WTC11 (cell line): Measurements from ENCODE around the gene SMYD1.

Experiments
- IRF2 ChIP-seq: sonication (generic); formaldehyde crosslinking; IDR thresholded peaks from 2 replicates; pipeline ENCODE4 v1.8.0; 2022; ENCODE audit warnings: low read depth, missing genetic modification reagents, borderline replicate concordance
- MLX ChIP-seq: sonication (generic); formaldehyde crosslinking; IDR thresholded peaks from 2 replicates; pipeline ENCODE4 v1.8.1; 2023; ENCODE audit warnings: mild to moderate bottlenecking, missing genetic modification reagents, moderate library complexity
- TEAD4 ChIP-seq: sonication (generic); formaldehyde crosslinking; IDR thresholded peaks from 2 replicates; pipeline ENCODE4 v1.8.0; 2022; ENCODE audit warnings: mild to moderate bottlenecking, missing genetic modification reagents
- ZBTB43 ChIP-seq: sonication (generic); formaldehyde crosslinking; IDR thresholded peaks from 2 replicates; pipeline ENCODE4 v1.8.1; 2023; ENCODE audit warnings: mild to moderate bottlenecking, missing genetic modification reagents
- TF ChIP-seq, protein P1 (sequence below): fragments of 200-600 bp; IDR thresholded peaks from 2 replicates; pipeline ENCODE4 v1.8.0; 2022; ENCODE audit warnings: antibody characterized with exemption
- TF ChIP-seq, protein P2 (sequence below): sonication (generic); formaldehyde crosslinking; IDR thresholded peaks from 2 replicates; pipeline ENCODE4 v1.8.1; 2023; ENCODE audit warnings: mild to moderate bottlenecking, missing genetic modification reagents

- TF ChIP-seq MLX (no peak), TEAD4 (CRISPR knock-in tag) (no peak), IRF2 (CRISPR knock-in tag) (no peak), ZBTB43 (CRISPR knock-in tag) (no peak)
- TF ChIP-seq, protein P1, sequence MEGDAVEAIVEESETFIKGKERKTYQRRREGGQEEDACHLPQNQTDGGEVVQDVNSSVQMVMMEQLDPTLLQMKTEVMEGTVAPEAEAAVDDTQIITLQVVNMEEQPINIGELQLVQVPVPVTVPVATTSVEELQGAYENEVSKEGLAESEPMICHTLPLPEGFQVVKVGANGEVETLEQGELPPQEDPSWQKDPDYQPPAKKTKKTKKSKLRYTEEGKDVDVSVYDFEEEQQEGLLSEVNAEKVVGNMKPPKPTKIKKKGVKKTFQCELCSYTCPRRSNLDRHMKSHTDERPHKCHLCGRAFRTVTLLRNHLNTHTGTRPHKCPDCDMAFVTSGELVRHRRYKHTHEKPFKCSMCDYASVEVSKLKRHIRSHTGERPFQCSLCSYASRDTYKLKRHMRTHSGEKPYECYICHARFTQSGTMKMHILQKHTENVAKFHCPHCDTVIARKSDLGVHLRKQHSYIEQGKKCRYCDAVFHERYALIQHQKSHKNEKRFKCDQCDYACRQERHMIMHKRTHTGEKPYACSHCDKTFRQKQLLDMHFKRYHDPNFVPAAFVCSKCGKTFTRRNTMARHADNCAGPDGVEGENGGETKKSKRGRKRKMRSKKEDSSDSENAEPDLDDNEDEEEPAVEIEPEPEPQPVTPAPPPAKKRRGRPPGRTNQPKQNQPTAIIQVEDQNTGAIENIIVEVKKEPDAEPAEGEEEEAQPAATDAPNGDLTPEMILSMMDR: no peak
- TF ChIP-seq, protein P2, sequence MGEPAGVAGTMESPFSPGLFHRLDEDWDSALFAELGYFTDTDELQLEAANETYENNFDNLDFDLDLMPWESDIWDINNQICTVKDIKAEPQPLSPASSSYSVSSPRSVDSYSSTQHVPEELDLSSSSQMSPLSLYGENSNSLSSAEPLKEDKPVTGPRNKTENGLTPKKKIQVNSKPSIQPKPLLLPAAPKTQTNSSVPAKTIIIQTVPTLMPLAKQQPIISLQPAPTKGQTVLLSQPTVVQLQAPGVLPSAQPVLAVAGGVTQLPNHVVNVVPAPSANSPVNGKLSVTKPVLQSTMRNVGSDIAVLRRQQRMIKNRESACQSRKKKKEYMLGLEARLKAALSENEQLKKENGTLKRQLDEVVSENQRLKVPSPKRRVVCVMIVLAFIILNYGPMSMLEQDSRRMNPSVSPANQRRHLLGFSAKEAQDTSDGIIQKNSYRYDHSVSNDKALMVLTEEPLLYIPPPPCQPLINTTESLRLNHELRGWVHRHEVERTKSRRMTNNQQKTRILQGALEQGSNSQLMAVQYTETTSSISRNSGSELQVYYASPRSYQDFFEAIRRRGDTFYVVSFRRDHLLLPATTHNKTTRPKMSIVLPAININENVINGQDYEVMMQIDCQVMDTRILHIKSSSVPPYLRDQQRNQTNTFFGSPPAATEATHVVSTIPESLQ (CRISPR knock-in tag): no peak
Measured at GRCh38 chr2:88053934-88054781, 13.5 kb upstream of the SMYD1 start.
